ENCODE data around the gene SYNPO2. TPM values are rescaled to one million over a fixed set of nuclear protein-coding genes. Genes with fewer than 3 reads are reported as not detected.
"Not testable (repeated sequence)": the region's sequence is repeated elsewhere in the genome, so short reads cannot be mapped to it uniquely, and the experiment has no call there.

Gene SYNPO2
- total RNA-seq, 1 experiment from 2014 or later: not detected

GRCh38 chr4:118877797-118878196 lies 10.9 kb upstream of the SYNPO2 start:
- in situ Hi-C loops (cut with HindIII; ENCODE audit: low pct_unique_long_range_greater_than_20kb, low sequenced_read_pairs): no loop called here
- DNase-seq (ENCODE audit: low read depth): no peak

- in situ Hi-C loops (cut with HindIII; ENCODE audit: low pct_unique_long_range_greater_than_20kb, low sequenced_read_pairs); DNase-seq (ENCODE audit: low read depth): not testable (repeated sequence)
These were observed 10.1 kb upstream of the SYNPO2 start for GRCh38 chr4:118878507-118878906.

GRCh38 chr4:118879409-118879808 lies 9.2 kb upstream of the SYNPO2 start:
- in situ Hi-C loops (cut with HindIII; ENCODE audit: low pct_unique_long_range_greater_than_20kb, low sequenced_read_pairs): no loop called here
- DNase-seq (ENCODE audit: low read depth): no peak

- no peak for DNase-seq (ENCODE audit: low read depth)
- in situ Hi-C loops (cut with HindIII; ENCODE audit: low pct_unique_long_range_greater_than_20kb, low sequenced_read_pairs): no loop called here
These were observed 7.0 kb upstream of the SYNPO2 start for GRCh38 chr4:118881512-118882146.

- no peak for DNase-seq (ENCODE audit: low read depth)
- in situ Hi-C loops (cut with HindIII; ENCODE audit: low pct_unique_long_range_greater_than_20kb, low sequenced_read_pairs): no loop called here
These were observed 4.8 kb upstream of the SYNPO2 start for GRCh38 chr4:118883861-118884260.

GRCh38 chr4:118884716-118885115 lies 3.9 kb upstream of the SYNPO2 start:
- in situ Hi-C loops (cut with HindIII; ENCODE audit: low pct_unique_long_range_greater_than_20kb, low sequenced_read_pairs): no loop called here

GRCh38 chr4:118889312-118889691 lies 648 bp downstream of the SYNPO2 start:
- DNase-seq (ENCODE audit: low read depth): no peak
- in situ Hi-C loops (cut with HindIII; ENCODE audit: low pct_unique_long_range_greater_than_20kb, low sequenced_read_pairs): no loop called here

More at GRCh38 chr4:118884716-118885115, 3.9 kb upstream of the SYNPO2 start:
- no peak for DNase-seq (ENCODE audit: low read depth)

- no peak for DNase-seq (ENCODE audit: low read depth)
- in situ Hi-C loops (cut with HindIII; ENCODE audit: low pct_unique_long_range_greater_than_20kb, low sequenced_read_pairs): no loop called here
These were observed 5.4 kb downstream of the SYNPO2 start for GRCh38 chr4:118894034-118894433.

GRCh38 chr4:118898221-118898620 lies 9.6 kb downstream of the SYNPO2 start:
- in situ Hi-C loops (cut with HindIII; ENCODE audit: low pct_unique_long_range_greater_than_20kb, low sequenced_read_pairs): no loop called here
- DNase-seq (ENCODE audit: low read depth): no peak

GRCh38 chr4:118898684-118899138 lies 10.1 kb downstream of the SYNPO2 start:
- no peak for DNase-seq (ENCODE audit: low read depth)
- in situ Hi-C loops (cut with HindIII; ENCODE audit: low pct_unique_long_range_greater_than_20kb, low sequenced_read_pairs): no loop called here

GRCh38 chr4:118904418-118904817 lies 15.8 kb downstream of the SYNPO2 start:
- in situ Hi-C loops (cut with HindIII; ENCODE audit: low pct_unique_long_range_greater_than_20kb, low sequenced_read_pairs): no loop called here
- DNase-seq (ENCODE audit: low read depth): no peak

- no peak for DNase-seq (ENCODE audit: low read depth)
These were observed 16.3 kb downstream of the SYNPO2 start for GRCh38 chr4:118904935-118905334.

GRCh38 chr4:118905566-118905965 lies 16.9 kb downstream of the SYNPO2 start:
- in situ Hi-C loops (cut with HindIII; ENCODE audit: low pct_unique_long_range_greater_than_20kb, low sequenced_read_pairs): no loop called here
- no peak for DNase-seq (ENCODE audit: low read depth)

More at GRCh38 chr4:118904935-118905334, 16.3 kb downstream of the SYNPO2 start:
- in situ Hi-C loops (cut with HindIII; ENCODE audit: low pct_unique_long_range_greater_than_20kb, low sequenced_read_pairs): no loop called here

GRCh38 chr4:118909173-118909956 lies 20.7 kb downstream of the SYNPO2 start:
- no peak for DNase-seq (ENCODE audit: low read depth)
- in situ Hi-C loops (cut with HindIII; ENCODE audit: low pct_unique_long_range_greater_than_20kb, low sequenced_read_pairs): no loop called here

- no peak for DNase-seq (ENCODE audit: low read depth)
- in situ Hi-C loops (cut with HindIII; ENCODE audit: low pct_unique_long_range_greater_than_20kb, low sequenced_read_pairs): no loop called here
These were observed 21.6 kb downstream of the SYNPO2 start for GRCh38 chr4:118910221-118910620.

- in situ Hi-C loops (cut with HindIII; ENCODE audit: low pct_unique_long_range_greater_than_20kb, low sequenced_read_pairs): no loop called here
- DNase-seq (ENCODE audit: low read depth): no peak
These were observed 22.6 kb downstream of the SYNPO2 start for GRCh38 chr4:118911238-118911703.

GRCh38 chr4:118915468-118915867 lies 26.8 kb downstream of the SYNPO2 start:
- DNase-seq (ENCODE audit: low read depth): no peak
- in situ Hi-C loops (cut with HindIII; ENCODE audit: low pct_unique_long_range_greater_than_20kb, low sequenced_read_pairs): no loop called here

- no peak for DNase-seq (ENCODE audit: low read depth)
These were observed 28.1 kb downstream of the SYNPO2 start for GRCh38 chr4:118916691-118917289.

GRCh38 chr4:118917582-118917981 lies 28.9 kb downstream of the SYNPO2 start:
- in situ Hi-C loops (cut with HindIII; ENCODE audit: low pct_unique_long_range_greater_than_20kb, low sequenced_read_pairs): no loop called here
- DNase-seq (ENCODE audit: low read depth): no peak

More at GRCh38 chr4:118916691-118917289, 28.1 kb downstream of the SYNPO2 start:
- in situ Hi-C loops (cut with HindIII; ENCODE audit: low pct_unique_long_range_greater_than_20kb, low sequenced_read_pairs): no loop called here
